SHP77 (cell line): ENCODE results near the gene CACNA1I.
"Not testable (repeated sequence)": the region's sequence is repeated elsewhere in the genome, so short reads cannot be mapped to it uniquely, and the experiment has no call there.

Experiments
- DNase-seq, 2 experiments: peaks; one replicate each; lab custom pipeline; 2025; lab: John Stamatoyannopoulos, UW

The CACNA1I gene

DNA sequence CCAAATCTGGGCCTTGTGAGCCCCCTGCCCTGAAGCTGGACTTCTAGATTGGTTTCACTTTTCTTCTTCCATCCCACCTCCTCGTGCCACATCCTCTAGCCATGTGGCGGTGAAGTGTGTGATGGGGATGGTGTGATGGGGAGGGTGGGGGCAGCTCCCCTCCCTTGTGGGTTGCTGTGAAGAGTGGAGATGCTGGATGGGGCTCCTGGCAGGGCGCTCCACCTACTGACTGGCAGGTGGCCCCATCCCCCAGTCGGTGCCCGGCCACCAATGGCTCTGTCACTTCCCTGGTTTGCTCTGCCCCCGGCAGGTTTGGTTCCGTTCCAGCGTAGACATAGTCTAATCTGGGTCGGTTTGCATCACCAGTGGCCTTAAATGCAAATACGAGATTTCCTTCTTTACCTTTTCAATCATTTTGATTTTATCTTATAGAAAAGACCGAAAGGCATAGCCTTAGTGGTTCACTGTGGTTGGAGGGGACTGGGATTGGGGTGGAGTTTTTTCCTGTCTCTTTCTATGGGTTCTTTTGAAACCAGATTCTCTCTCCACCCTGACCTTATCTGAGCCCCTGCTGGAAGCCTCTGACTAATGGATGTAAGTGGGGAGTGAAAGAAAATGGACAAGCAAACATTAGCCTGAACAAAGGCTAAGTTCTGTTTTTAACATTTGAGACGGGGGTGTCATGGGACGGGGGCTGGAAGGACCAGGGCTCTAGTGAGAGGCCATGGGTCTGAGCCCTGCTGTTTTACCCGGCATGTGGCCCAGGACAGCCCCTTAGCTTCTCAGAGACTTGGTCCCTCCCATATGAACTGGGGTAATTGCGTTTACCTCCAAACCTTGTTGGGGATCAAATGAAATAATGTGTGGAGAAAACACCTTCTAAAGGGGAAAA, 149.3 kb downstream of the CACNA1I start:
- DNase-seq = no peak

DNA sequence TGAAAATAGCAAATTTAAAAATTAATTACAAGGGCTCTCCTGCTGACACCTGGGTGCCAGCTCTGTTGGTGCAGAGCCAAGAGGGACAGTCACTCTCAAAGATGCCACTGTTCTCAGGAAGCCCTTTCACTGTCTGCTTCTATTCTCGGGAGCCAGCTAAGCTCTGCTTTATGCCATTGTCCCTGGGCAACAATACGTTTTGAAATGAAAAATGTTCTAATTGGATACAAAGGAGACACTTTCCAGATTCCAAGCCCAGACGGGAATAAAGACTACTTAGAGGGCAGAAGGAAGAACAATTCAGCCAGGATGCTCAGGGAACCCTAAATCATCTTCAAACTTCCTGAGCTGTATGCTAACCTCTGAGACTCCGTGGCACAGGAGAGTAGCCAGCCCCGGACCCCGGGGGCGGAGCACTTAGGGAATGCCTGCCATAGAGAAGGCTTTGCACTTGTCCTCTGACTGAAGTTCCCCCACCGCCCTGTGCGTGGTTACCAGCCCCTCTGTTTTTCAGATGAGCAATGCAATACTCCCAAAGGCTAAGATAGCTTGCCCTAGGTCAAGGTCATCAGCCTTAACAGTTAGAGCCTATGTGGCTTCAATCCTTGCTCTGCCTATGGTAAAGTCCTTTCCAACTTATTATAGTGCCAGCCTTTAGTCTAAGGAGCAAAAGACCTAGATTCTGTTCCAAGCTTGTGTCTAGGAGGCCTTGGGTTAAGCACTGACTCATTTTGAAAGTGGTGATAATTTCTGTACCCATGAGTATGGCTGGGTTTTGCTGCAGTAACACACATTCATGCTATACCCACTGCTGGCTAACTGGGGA, 150.9 kb downstream of the CACNA1I start:
- no peak for DNase-seq

DNA sequence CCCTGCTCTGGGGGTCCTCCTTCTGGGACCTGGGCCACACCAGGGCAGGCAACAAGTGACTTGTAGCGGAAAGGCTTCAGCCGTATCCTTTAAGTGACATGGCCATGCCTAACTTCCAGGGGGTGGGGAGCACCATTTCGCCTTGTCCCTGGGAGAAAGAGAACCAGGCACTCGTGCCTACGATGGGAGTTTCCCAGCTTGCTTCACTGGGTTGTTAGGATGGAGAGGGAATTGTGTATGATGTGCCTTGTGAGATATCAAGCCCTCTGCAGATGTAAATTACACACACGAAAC, 151.4 kb downstream of the CACNA1I start:
- DNase-seq = no peak

GRCh38 chr22:39722501-39722900, 151.9 kb downstream of the CACNA1I start:
- no peak for DNase-seq

- DNase-seq = no peak
Observed at GRCh38 chr22:39723463-39723862, 152.9 kb downstream of the CACNA1I start.

- DNase-seq = no peak
Observed at GRCh38 chr22:39723899-39724351, 153.4 kb downstream of the CACNA1I start.

DNA sequence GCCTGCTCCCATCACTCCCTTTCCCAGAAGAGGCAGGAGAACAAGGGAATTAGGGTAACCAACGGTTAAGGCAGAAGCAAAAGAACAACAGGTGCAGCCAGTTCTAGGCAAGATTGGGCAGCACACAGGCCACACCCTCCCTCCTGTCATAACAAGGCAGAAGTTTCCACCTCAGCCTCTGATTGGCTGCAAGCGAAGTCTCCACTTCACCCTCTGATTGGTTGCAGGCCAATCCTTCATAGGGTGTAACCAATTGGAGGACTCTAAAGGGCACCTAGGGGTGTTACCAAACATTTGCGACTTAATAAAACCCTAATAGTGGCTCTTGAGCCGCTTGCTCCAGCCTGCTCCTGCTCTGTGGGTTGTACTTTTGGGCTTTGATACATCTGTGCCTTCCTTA, 153.8 kb downstream of the CACNA1I start:
- no peak for DNase-seq

- no peak for DNase-seq
Observed at GRCh38 chr22:39724857-39725256, 154.3 kb downstream of the CACNA1I start.

GRCh38 chr22:39725351-39726035, 154.9 kb downstream of the CACNA1I start:
- peak in 1 of 2 experiments; percentile 18 for DNase-seq

DNA sequence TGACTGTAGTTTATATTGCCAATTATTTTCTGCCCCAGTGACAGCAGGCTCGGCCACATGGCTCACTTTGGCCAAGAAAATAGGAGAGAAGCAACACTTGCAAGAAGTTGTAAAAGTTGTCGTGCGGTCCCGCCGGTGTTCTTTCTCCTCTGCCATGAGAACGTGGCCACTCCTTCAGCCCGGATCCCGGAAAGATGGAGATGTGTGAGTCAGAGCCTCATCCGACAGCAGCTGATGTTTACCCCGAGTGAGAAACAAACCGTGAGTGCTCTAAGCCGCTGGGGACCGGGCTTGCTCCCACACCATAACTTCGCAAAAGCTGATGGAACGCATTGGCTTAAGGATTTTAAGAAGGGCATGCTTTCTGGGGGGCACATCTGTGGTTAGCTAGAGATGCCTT, 157.0 kb downstream of the CACNA1I start:
- DNase-seq = peak in 1 of 2 experiments; percentile 26

DNA sequence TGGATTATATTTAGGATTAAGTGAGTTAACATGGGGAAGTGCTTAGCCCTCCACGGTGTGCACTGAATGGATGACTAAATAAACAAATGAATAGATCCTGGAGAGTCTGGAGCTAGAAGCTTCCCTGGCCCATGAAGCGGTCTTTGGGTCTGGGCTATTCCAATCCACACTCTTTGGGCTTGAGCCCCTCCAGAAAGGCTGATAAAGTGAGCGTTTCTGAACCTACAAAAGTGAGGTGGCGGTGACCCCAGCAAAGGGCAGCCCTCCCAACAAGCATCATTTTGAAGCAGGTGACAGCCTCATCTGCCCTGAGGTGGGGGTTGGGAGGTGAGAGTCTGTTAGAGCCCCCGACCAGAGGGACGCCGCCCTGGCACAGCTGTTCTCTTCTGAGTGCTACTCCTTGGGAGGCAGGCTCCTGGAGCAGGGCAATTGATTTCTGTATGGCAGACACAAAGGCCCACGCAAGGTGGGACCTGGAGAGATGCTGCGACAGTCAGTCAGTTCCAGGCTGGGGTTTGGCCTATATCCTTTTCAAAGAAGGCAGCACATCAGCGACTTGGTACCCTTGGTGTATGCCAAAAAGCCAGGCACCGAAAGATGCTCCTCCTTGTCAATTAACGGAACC, 157.8 kb downstream of the CACNA1I start:
- no peak for DNase-seq

DNA sequence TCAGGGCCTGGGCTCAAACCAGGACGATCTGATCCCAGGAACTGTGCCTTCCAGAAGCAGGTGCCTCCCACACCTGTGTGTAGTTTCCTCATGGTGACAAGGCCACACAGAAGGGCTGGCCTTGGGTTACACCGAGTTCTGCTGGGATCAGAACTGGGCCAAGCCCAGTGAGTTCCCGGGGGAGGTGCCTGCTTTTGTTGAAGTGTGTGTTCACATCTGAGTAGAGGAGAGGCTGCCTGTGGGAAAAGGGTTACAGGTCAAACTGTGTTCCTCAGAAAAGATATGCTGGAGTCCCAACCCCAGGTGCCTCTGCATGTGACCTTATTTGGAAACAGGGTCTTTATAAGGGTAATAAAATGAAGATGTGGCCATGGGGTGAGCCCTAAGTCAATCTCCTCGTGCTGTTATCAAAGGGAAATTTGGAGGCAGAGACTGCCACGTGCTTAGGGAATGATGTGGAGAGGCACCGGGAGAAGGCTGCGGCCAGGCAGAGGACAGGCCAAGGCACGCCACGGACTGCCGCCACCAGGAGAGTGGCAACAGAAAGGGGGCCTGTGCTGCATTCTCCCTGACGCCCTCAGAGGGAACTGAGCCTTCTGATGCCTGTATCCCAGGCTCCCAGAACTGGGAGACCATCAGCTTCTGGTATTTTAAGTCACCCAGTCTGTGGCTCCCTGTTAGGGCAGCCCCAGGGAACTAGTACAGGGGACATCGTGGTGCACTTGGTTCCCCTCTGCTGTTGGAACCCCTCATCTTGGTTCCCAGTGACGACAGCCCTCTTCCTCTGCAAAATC, 158.8 kb downstream of the CACNA1I start:
- no peak for DNase-seq

- DNase-seq = no peak
Observed at GRCh38 chr22:39731481-39731880, 160.9 kb downstream of the CACNA1I start.

DNA sequence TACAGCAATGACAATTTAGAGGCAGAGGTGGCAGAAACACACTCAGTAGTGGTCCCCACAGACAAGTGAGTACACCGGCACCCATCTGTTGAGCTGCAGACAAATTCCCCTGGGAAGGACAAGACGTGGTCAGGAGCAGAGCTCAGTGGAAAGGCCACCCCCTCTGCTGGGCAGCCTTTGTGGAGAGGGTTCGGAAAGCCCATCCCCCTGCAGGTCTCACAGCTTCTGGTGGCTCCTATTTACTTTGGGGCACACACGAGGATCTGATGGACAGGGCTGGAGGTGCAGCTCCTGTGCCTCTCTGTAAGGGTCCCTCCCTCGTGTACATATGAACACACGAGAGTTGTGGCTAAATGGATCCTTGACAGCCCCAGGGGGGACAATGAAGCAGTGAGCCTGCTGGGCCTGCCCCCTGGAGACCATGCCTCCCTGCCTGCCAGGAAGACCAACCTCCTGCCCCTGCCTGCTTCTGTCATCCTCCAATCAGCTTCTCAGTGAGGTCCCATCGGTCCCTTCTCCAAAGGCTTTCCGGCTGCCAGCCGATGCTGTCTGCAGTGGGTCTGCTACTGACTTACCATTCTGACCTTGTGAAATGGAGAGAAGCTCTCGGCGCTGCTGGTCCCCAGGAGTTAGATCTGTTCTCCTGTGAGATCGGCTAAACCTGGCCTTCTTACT, 161.5 kb downstream of the CACNA1I start:
- DNase-seq = peak in 1 of 2 experiments; percentile 62

DNA sequence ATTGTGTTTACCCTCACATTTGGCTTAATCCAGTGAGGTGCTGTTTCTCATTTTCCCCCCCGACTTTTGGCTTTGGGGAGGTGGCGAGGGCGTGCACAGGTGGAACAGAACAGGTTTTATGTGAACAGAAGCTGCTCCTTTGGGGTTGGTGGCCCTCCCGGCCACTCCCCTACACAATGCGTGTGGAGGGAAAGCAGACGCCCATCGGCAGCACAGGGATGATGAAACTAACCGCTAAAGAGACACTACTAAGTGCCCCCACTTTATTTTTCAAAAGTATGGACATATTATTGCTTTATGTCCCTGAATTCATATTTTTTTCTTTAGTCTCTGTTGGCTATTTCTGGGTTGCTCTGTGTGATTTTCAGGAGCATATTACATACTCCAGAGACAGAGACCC, 162.1 kb downstream of the CACNA1I start:
- no peak for DNase-seq

DNA sequence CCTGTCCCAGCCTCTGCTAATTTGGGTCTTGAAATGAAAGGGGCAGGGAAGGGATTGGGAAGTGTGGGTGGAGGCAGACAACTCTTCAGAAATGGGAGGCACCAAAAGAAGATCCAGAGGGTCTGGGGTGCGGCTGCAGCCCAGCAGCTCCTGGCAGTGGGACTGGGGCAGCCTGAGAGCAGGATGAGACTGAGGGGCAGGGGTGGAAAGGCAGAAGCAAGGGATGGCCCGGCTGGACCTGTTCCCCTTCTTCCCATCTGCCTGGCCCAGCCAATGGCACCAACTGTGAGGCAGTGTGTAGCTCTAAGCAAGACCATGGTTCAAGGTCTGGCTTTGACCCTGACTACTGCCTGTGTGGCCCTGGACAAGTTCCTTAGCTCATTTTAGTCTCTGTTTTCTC, 162.6 kb downstream of the CACNA1I start:
- DNase-seq = no peak

DNA sequence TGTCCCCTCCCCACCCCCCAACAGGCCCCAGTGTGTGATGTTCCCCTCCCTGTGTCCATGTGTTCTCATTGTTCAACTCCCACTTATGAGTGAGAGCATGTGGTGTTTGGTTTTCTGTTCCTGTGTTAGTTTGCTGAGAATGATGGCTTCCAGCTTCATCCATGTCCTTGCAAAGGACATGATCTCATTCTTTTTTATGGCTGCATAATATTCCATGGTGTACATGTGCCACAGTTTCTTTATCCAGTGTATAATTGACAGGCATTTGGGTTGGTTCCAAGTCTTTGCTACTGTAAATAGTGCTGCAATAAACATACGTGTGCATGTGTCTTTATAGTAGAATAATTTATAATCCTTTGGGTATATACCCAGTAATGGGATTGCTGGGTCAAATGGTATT, 163.5 kb downstream of the CACNA1I start:
- DNase-seq = not testable (repeated sequence)

- DNase-seq = no peak
Observed at GRCh38 chr22:39734866-39735265, 164.3 kb downstream of the CACNA1I start.

DNA sequence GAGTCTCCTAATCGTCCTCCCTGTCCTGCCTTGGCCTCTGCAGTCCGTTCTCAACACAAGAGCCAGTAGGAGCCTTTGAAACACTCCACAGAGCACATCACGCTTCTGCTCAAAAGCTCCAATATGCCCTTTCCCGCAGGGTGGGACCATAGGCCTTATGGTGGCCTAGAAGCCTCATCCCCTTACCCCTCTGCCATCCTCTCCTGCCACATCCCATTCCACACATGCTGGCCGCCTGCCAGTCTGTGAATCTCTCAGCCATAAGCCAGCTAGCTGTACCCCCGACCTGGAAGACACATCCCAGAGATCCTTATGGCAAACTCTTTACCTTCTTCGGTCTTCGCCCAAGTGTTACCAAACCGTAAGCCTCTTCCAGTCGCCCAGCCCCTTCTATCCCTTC, 165.2 kb downstream of the CACNA1I start:
- no peak for DNase-seq

GRCh38 chr22:39738746-39739145, 168.2 kb downstream of the CACNA1I start:
- no peak for DNase-seq
